OCI-LY1 (cell line): ENCODE data around the gene TLR3.

Experiments
- H2AFZ ChIP-seq: fragments of 200-600 bp; sonication (generic), shearing (Covaris generic); 2 replicates; pipeline ENCODE4 v1.6.0; 2014; ENCODE audit warnings: antibody characterized with exemption, mild to moderate bottlenecking, low read length
- H3F3A ChIP-seq: fragments of 200-600 bp; sonication (generic), shearing (Covaris generic); 2 replicates; pipeline ENCODE4 v1.6.0; 2014; ENCODE audit warnings: mild to moderate bottlenecking, antibody characterized with exemption, low read length, moderate library complexity; ENCODE audit not compliant: insufficient read depth
- H3K27ac ChIP-seq: fragments of 200-600 bp; sonication (generic); 2 replicates; pipeline ENCODE4 v1.5.1; 2014; ENCODE audit warnings: low read length, mixed run types, mild to moderate bottlenecking, low read depth; ENCODE audit not compliant: poor library complexity, severe bottlenecking
- H3K27me3 ChIP-seq: fragments of 200-600 bp; sonication (generic); 2 replicates; pipeline ENCODE4 v1.6.0; 2014; ENCODE audit warnings: antibody characterized with exemption, mild to moderate bottlenecking, low read length, moderate library complexity; ENCODE audit not compliant: insufficient read depth
- H3K36me3 ChIP-seq: fragments of 200-600 bp; sonication (generic); 2 replicates; pipeline ENCODE4 v1.6.1; 2014; ENCODE audit warnings: mild to moderate bottlenecking, antibody characterized with exemption, low read length, moderate library complexity, mixed read lengths; ENCODE audit not compliant: insufficient read depth
- H3K4me1 ChIP-seq: fragments of 200-600 bp; sonication (generic); 2 replicates; pipeline ENCODE4 v1.5.1; 2014; ENCODE audit warnings: mild to moderate bottlenecking, low read length, moderate library complexity; ENCODE audit not compliant: insufficient read depth, severe bottlenecking
- H3K4me2 ChIP-seq: fragments of 200-600 bp; sonication (generic), shearing (Covaris generic); 2 replicates; pipeline ENCODE4 v1.6.1; 2014; ENCODE audit warnings: low read length
- H3K4me3 ChIP-seq: fragments of 200-600 bp; sonication (generic); 2 replicates; pipeline ENCODE4 v1.5.1; 2014; ENCODE audit warnings: low read length, low read depth, mild to moderate bottlenecking, mixed read lengths; ENCODE audit not compliant: poor library complexity, severe bottlenecking
- H3K79me2 ChIP-seq: fragments of 200-600 bp; shearing (Covaris generic); 2 replicates; pipeline ENCODE4 v1.6.1; 2016; ENCODE audit warnings: mixed run types, low read length, mixed read lengths; ENCODE audit not compliant: insufficient read depth
- H3K9ac ChIP-seq: fragments of 200-600 bp; sonication (generic), shearing (Covaris generic); 2 replicates; pipeline ENCODE4 v1.6.1; 2014; ENCODE audit warnings: mild to moderate bottlenecking, low read length, mixed read lengths
- H3K9me2 ChIP-seq: fragments of 200-600 bp; sonication (generic), shearing (Covaris generic); 2 replicates; pipeline ENCODE4 v1.6.1; 2014; ENCODE audit warnings: low read depth, mild to moderate bottlenecking, low read length, mixed read lengths
- H3K9me3 ChIP-seq: fragments of 200-600 bp; shearing (Covaris generic); 2 replicates; pipeline ENCODE4 v1.6.1; 2014; ENCODE audit warnings: low read length, mixed read lengths
- H4K20me1 ChIP-seq: fragments of 200-600 bp; sonication (generic), shearing (Covaris generic); 2 replicates; pipeline ENCODE4 v1.6.0; 2016; ENCODE audit warnings: mild to moderate bottlenecking, low read length; ENCODE audit not compliant: insufficient read depth
- CTCF ChIP-seq: fragments of 200-600 bp; sonication (generic), shearing (Covaris generic); IDR thresholded peaks from 2 replicates; pipeline ENCODE4 v1.5.1; 2017; ENCODE audit warnings: mild to moderate bottlenecking, antibody characterized with exemption, low read length, moderate library complexity, mixed read lengths
- EZH2 ChIP-seq: fragments of 200-600 bp; sonication (generic), shearing (Covaris generic); IDR thresholded peaks from 2 replicates; pipeline ENCODE4 v1.8.0; 2017; ENCODE audit warnings: borderline replicate concordance, mixed run types, mild to moderate bottlenecking, antibody characterized with exemption, low read length, moderate library complexity, mixed read lengths

TLR3 gene

GRCh38 chr4:186079694-186080093 is 10.7 kb downstream of the TLR3 start:
- H3K4me2 ChIP-seq, result no peak overlapping the region
- no peak overlapping the region for H2AFZ ChIP-seq
- peaks cover 7% of the 10 kb centered on the region; the same call in 1 of the 2 replicates for H3K27me3 ChIP-seq
- H3K4me3 ChIP-seq, result no peak overlapping the region
- H3K79me2 ChIP-seq, result no peaks in the 10 kb centered on the region
- H3K4me1 ChIP-seq, result no peaks in the 10 kb centered on the region
- H3K27ac ChIP-seq, result no peak overlapping the region
- H3K9me3 ChIP-seq, result no peaks in the 10 kb centered on the region
- no peaks in the 10 kb centered on the region for H3K9me2 ChIP-seq
- no peak overlapping the region for H3K9ac ChIP-seq
- no peaks in the 10 kb centered on the region for H3K36me3 ChIP-seq
- TF ChIP-seq EZH2 (no peak), CTCF (no peak)
- H3F3A ChIP-seq, result no peaks in the 10 kb centered on the region
- no peaks in the 10 kb centered on the region for H4K20me1 ChIP-seq

GRCh38 chr4:186081202-186081807 is 12.3 kb downstream of the TLR3 start:
- H2AFZ ChIP-seq, result no peak overlapping the region
- no peak for TF ChIP-seq CTCF
- no peak for TF ChIP-seq EZH2
- no peak overlapping the region for H3K4me2 ChIP-seq
- no peaks in the 10 kb centered on the region for H3K4me1 ChIP-seq
- no peaks in the 10 kb centered on the region for H4K20me1 ChIP-seq
- H3K9me3 ChIP-seq, result no peaks in the 10 kb centered on the region
- H3K27me3 ChIP-seq, result peaks cover 7% of the 10 kb centered on the region; the same call in 1 of the 2 replicates
- H3K27ac ChIP-seq, result no peak overlapping the region
- H3K9ac ChIP-seq, result no peak overlapping the region
- no peak overlapping the region for H3K4me3 ChIP-seq
- H3K79me2 ChIP-seq, result no peaks in the 10 kb centered on the region
- H3K9me2 ChIP-seq, result no peaks in the 10 kb centered on the region
- H3F3A ChIP-seq, result no peaks in the 10 kb centered on the region
- no peaks in the 10 kb centered on the region for H3K36me3 ChIP-seq

- Histone ChIP-seq H3K36me3 (no peaks in the 10 kb centered on the region), H3K4me1 (no peaks in the 10 kb centered on the region), H3K27ac (no peak overlapping the region), H3K4me3 (no peak overlapping the region), H3K9ac (no peak overlapping the region), H3F3A (no peaks in the 10 kb centered on the region), H3K4me2 (no peak overlapping the region), H3K79me2 (no peaks in the 10 kb centered on the region), H3K27me3 (peaks cover 7% of the 10 kb centered on the region; the same call in 1 of the 2 replicates), H3K9me3 (no peaks in the 10 kb centered on the region), H3K9me2 (no peaks in the 10 kb centered on the region), H2AFZ (no peak overlapping the region), H4K20me1 (no peaks in the 10 kb centered on the region)
- TF ChIP-seq EZH2 (no peak), CTCF (no peak)
These were observed 13.3 kb downstream of the TLR3 start for GRCh38 chr4:186082221-186082620.
